ENCODE measurements around the gene TFF2.

The TFF2 gene

GRCh38 chr21:42338729-42339715, 11.8 kb downstream of the TFF2 start:
- no peak for TF ChIP-seq CTCF (IDR thresholded peaks at IDR 0.05)
- H3K27ac Mint-ChIP-seq = no peak overlapping the region

GRCh38 chr21:42337830-42338728, 12.7 kb downstream of the TFF2 start:
- DNase-seq = peak; percentile 81
- peak overlapping the region; percentile 62 for H3K4me3 Mint-ChIP-seq
- no peaks in the 10 kb centered on the region for H3K36me3 Mint-ChIP-seq (ENCODE audit: low read depth)
- no peaks in the 10 kb centered on the region for H3K27me3 Mint-ChIP-seq (ENCODE audit: low read depth, poor library complexity)
- H3K9me3 Mint-ChIP-seq = no peaks in the 10 kb centered on the region
- peaks cover 44% of the 10 kb centered on the region for H3K4me1 Mint-ChIP-seq
- peak; percentile 70 for TF ChIP-seq CTCF (IDR thresholded peaks at IDR 0.05)
- peak overlapping the region; percentile 88 for H3K27ac Mint-ChIP-seq

More at GRCh38 chr21:42338729-42339715, 11.8 kb downstream of the TFF2 start:
- Mint-ChIP-seq H3K4me1 (peaks cover 44% of the 10 kb centered on the region), H3K27me3 (ENCODE audit: low read depth, poor library complexity) (peaks cover 4% of the 10 kb centered on the region), H3K9me3 (no peaks in the 10 kb centered on the region), H3K4me3 (no peak overlapping the region), H3K36me3 (ENCODE audit: low read depth) (no peaks in the 10 kb centered on the region)
- no peak for DNase-seq

GRCh38 chr21:42337276-42337675, 13.5 kb downstream of the TFF2 start:
- peaks cover 6% of the 10 kb centered on the region for H3K9me3 Mint-ChIP-seq
- TF ChIP-seq CTCF (IDR thresholded peaks at IDR 0.05) = no peak
- H3K36me3 Mint-ChIP-seq (ENCODE audit: low read depth) = no peaks in the 10 kb centered on the region
- DNase-seq = no peak
- peaks cover 49% of the 10 kb centered on the region for H3K4me1 Mint-ChIP-seq
- H3K27ac Mint-ChIP-seq = no peak overlapping the region
- no peak overlapping the region for H3K4me3 Mint-ChIP-seq
- no peaks in the 10 kb centered on the region for H3K27me3 Mint-ChIP-seq (ENCODE audit: low read depth, poor library complexity)

- Mint-ChIP-seq H3K36me3 (ENCODE audit: low read depth) (no peaks in the 10 kb centered on the region), H3K4me3 (peak overlapping the region; percentile 45), H3K4me1 (peaks cover 49% of the 10 kb centered on the region), H3K27ac (no peak overlapping the region), H3K27me3 (ENCODE audit: low read depth, poor library complexity) (peaks cover 5% of the 10 kb centered on the region), H3K9me3 (peaks cover 18% of the 10 kb centered on the region)
- DNase-seq = no peak
- no peak for TF ChIP-seq CTCF (IDR thresholded peaks at IDR 0.05)
These were observed 14.7 kb downstream of the TFF2 start for GRCh38 chr21:42336054-42336453.

- Mint-ChIP-seq H3K4me3 (no peak overlapping the region), H3K9me3 (peaks cover 36% of the 10 kb centered on the region), H3K27ac (no peak overlapping the region), H3K36me3 (ENCODE audit: low read depth) (peaks cover 8% of the 10 kb centered on the region), H3K27me3 (ENCODE audit: low read depth, poor library complexity) (peaks cover 6% of the 10 kb centered on the region), H3K4me1 (peaks cover 23% of the 10 kb centered on the region)
- no peak for TF ChIP-seq CTCF (IDR thresholded peaks at IDR 0.05)
- DNase-seq = no peak
These were observed 18.1 kb downstream of the TFF2 start for GRCh38 chr21:42332557-42333317.
